ENCODE results near the gene NCAM1. TPM values are rescaled to one million over a fixed set of nuclear protein-coding genes. Genes with fewer than 3 reads are reported as not detected.

Gene NCAM1
- total and polyA plus RNA-seq, 2 of the 13 experiments (the other 11 are each of a cell fraction or from before 2014, with no cell fraction given) = 0.05 TPM; not detected in 1

GRCh38 chr11:113253406-113253805 lies 292.2 kb downstream of the NCAM1 start:
- intact Hi-C loops (cut with micrococcal nuclease; ENCODE audit: unreplicated experiment) = no loop called here
- no peak overlapping the region for H3K27ac ChIP-seq (ENCODE audit: extremely low read length, insufficient read depth, low read length)
- TF ChIP-seq ZNF563 (CRISPR knock-in tag; IDR thresholded peaks at IDR 0.05) = no peak
- no peak for TF ChIP-seq GTF3A (CRISPR knock-in tag; conservative IDR thresholded peaks at IDR 0.05)
- TF ChIP-seq ZFP36 (IDR thresholded peaks at IDR 0.05; ENCODE audit: borderline replicate concordance, low read depth, low read length, partially characterized antibody) = no peak
- TF ChIP-seq CHD2 (IDR thresholded peaks at IDR 0.05; ENCODE audit: low read depth, low read length) = no peak
- no peak for TF ChIP-seq MXI1 (IDR thresholded peaks at IDR 0.05; ENCODE audit: borderline replicate concordance, low read depth, low read length)
- H3K4me2 ChIP-seq (ENCODE audit: low read depth, low read length) = no peak overlapping the region
- ATAC-seq (no peak), DNase-seq (ENCODE audit: low spot score) (no peak), FAIRE-seq (no peak)
- H2AFZ ChIP-seq (ENCODE audit: low read length) = no peak overlapping the region
- in situ Hi-C loops (cut with HindIII; ENCODE audit: extremely low pct_ligation_motif_present, low pct_unique_long_range_greater_than_20kb) = no loop called here
- no TSS peak for BruUV-seq (replicated peaks)
- H3K9me3 ChIP-seq (ENCODE audit: low read length) = no peaks in the 10 kb centered on the region
- no peaks in the 10 kb centered on the region for H3K4me1 ChIP-seq (ENCODE audit: insufficient read depth, low read length)
- H4K20me1 ChIP-seq (ENCODE audit: insufficient read depth, low read length) = no peaks in the 10 kb centered on the region
- 30% methylated on average over 5 of the region's 5 CpGs for WGBS (ENCODE audit: low lambda C conversion rate)
- peaks cover 2 to 4% of the 10 kb centered on the region in 2 experiments; a peak in 2 of 5 replicates for H3K27me3 ChIP-seq (ENCODE audit: control insufficient read depth in 1 of 2, insufficient read depth in 2 of 2, low read length in 2 of 2)
- no peak overlapping the region for H3K4me3 ChIP-seq (replicated peaks in 1 of 3; ENCODE audit: insufficient read depth in 1 of 3, low read depth in 2 of 3, low read length in 3 of 3)
- H3K36me3 ChIP-seq (replicated peaks in 1 of 2; ENCODE audit: control insufficient read depth in 1 of 2, insufficient read depth in 2 of 2, low read length in 2 of 2) = no peaks in the 10 kb centered on the region
- POLR2A ChIA-PET = no interaction called here
- H3K9ac ChIP-seq (ENCODE audit: insufficient read depth, low read depth, low read length) = no peak overlapping the region
- CTCF ChIA-PET (ENCODE audit: low intra/inter-chr PET ratio, low total read pairs) = no interaction called here
- H3K79me2 ChIP-seq (ENCODE audit: insufficient read depth, low read length) = no peaks in the 10 kb centered on the region

GRCh38 chr11:113255096-113255495 lies 293.9 kb downstream of the NCAM1 start:
- ATAC-seq (no peak), DNase-seq (ENCODE audit: low spot score) (no peak), FAIRE-seq (no peak)
- peaks cover 0 to 2% of the 10 kb centered on the region in 2 experiments; a peak in 1 of 5 replicates for H3K27me3 ChIP-seq (ENCODE audit: control insufficient read depth in 1 of 2, insufficient read depth in 2 of 2, low read length in 2 of 2)
- H3K4me2 ChIP-seq (ENCODE audit: low read depth, low read length) = no peak overlapping the region
- no peaks in the 10 kb centered on the region for H3K4me1 ChIP-seq (ENCODE audit: insufficient read depth, low read length)
- WGBS (ENCODE audit: low lambda C conversion rate) = 28% methylated on average over 4 of the region's 4 CpGs
- no peak overlapping the region for H3K4me3 ChIP-seq (replicated peaks in 1 of 3; ENCODE audit: insufficient read depth in 1 of 3, low read depth in 2 of 3, low read length in 3 of 3)
- ChIA-PET CTCF (ENCODE audit: low intra/inter-chr PET ratio, low total read pairs) (no interaction called here), POLR2A (no interaction called here)
- H2AFZ ChIP-seq (ENCODE audit: low read length) = no peak overlapping the region
- H3K9me3 ChIP-seq (ENCODE audit: low read length) = no peaks in the 10 kb centered on the region
- intact Hi-C loops (cut with micrococcal nuclease; ENCODE audit: unreplicated experiment) = no loop called here
- no peak overlapping the region for H3K27ac ChIP-seq (ENCODE audit: extremely low read length, insufficient read depth, low read length)
- TF ChIP-seq NFIB (CRISPR knock-in tag; IDR thresholded peaks at IDR 0.05; ENCODE audit: borderline replicate concordance) = no peak
- H3K9ac ChIP-seq (ENCODE audit: insufficient read depth, low read depth, low read length) = no peak overlapping the region
- BruUV-seq (replicated peaks) = no TSS peak
- in situ Hi-C loops (cut with HindIII; ENCODE audit: extremely low pct_ligation_motif_present, low pct_unique_long_range_greater_than_20kb) = no loop called here
- H3K36me3 ChIP-seq (replicated peaks in 1 of 2; ENCODE audit: control insufficient read depth in 1 of 2, insufficient read depth in 2 of 2, low read length in 2 of 2) = no peaks in the 10 kb centered on the region
- no peaks in the 10 kb centered on the region for H4K20me1 ChIP-seq (ENCODE audit: insufficient read depth, low read length)
- no peaks in the 10 kb centered on the region for H3K79me2 ChIP-seq (ENCODE audit: insufficient read depth, low read length)
